ENCODE data around the gene CTNNBL1. TPM values are rescaled to one million over a fixed set of nuclear protein-coding genes. Genes with fewer than 3 reads are reported as not detected.

CTNNBL1 gene
- total RNA-seq, 1 donor from 2014 or later: 80.0 TPM

DNA sequence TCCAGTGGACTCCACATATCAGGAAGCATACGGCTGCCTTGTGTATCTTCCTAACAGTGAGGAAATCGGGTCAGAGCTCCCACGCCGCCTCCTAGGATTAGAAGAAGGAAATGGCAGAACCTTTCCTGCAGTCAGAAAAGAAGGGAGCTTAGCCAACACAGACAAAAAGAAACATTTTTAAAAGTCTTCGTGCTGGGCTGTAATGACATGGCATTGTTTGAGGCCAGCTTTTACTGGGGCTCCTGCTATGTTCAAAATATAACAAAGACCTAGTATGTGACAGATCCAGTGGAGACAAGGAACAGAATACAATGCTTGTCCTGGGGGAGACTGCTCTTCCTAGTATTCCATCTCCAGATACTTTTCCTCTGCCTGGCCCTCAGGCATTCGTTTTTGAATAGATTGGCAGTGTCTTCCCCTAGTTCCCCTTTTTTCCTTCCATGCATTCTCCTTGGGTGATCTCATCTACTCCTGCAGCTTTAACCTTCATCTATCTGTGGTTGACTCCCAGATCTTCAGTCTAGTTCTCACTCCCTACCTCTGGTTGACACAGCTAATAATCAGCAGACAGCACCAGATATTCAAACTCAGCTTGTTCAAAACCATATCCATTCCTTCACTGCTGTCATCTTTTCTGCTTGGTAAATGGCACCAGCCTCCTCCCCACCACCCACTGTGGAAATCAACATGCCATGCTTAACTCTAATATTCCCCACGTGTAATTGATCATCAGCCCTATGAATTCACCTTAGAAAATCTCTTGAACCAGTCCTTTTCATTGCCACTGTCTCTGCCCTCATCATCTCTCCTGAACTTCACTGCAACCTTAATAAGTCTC is 114.6 kb downstream of the CTNNBL1 start:
- intact Hi-C loops (cut with micrococcal nuclease): no loop called here

GRCh38 chr20:37810027-37810426 is 116.2 kb downstream of the CTNNBL1 start:
- intact Hi-C loops (cut with micrococcal nuclease): no loop called here

DNA sequence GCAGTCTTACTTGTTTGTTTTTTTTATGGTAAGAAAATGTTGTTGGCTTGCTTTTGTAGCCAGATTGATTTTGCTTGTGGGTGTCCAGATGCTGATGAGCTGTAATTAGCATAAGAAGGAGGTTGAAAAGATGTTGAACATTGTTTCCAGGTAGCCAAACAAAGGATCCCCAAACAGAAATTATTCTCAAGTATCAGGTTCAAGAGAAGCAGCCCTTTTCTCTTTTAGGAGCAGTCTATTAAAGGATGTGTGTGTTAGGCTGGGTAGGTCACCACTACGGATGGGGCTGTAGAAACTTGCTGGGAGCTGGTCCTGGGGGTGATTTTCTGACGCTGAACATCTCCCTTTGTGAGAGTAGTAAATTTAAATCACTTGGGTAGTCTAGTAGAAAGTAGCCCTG is 122.2 kb downstream of the CTNNBL1 start:
- intact Hi-C loops (cut with micrococcal nuclease): no loop called here

DNA sequence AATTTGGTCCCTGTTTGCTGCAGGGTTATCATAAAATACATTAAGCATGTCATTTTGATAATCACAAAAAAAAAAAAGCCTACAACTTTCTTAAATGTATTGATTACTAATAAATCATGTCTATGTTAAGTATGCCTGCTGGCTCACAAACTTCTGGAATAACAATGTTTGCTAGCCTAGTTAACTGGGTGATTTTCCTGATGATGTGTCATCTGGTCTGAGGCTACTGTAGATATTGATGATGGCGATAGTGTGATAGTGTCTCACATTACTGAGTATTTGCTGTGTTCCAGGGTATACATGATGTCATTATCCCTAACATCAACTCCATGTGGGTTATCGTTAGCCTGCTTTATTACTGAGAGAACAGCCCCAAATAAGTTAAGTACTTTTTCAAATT is 122.9 kb downstream of the CTNNBL1 start:
- intact Hi-C loops (cut with micrococcal nuclease): no loop called here

GRCh38 chr20:37821696-37822095 is 127.9 kb downstream of the CTNNBL1 start:
- intact Hi-C loops (cut with micrococcal nuclease): no loop called here

GRCh38 chr20:37822141-37822601 is 128.3 kb downstream of the CTNNBL1 start:
- intact Hi-C loops (cut with micrococcal nuclease): no loop called here

- intact Hi-C loops (cut with micrococcal nuclease): no loop called here
Measured at GRCh38 chr20:37823296-37823980, 129.6 kb downstream of the CTNNBL1 start.

DNA sequence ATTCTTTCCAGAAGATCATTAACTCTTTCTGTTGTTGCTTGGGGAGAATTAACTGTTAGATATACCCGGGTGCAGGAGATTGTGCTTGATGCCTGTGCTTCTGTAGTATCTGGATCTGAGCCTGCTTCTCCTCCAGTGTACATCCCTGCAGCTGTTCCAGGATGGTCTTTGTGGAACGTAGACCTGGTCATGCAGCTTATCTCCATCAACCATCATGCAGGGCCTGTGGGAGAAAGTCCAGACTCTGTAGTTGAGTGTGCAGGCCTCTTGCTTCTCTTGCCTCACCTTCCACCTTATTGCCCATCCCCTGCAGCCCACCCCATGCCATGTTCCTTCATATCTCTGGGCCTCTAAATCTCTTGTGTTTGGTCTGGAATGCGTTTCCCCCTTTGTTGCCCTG is 133.8 kb downstream of the CTNNBL1 start:
- intact Hi-C loops (cut with micrococcal nuclease): no loop called here

- intact Hi-C loops (cut with micrococcal nuclease): no loop called here
Measured at GRCh38 chr20:37828684-37829083, 134.9 kb downstream of the CTNNBL1 start.

- intact Hi-C loops (cut with micrococcal nuclease): no loop called here
Measured at GRCh38 chr20:37829128-37829527, 135.3 kb downstream of the CTNNBL1 start.

DNA sequence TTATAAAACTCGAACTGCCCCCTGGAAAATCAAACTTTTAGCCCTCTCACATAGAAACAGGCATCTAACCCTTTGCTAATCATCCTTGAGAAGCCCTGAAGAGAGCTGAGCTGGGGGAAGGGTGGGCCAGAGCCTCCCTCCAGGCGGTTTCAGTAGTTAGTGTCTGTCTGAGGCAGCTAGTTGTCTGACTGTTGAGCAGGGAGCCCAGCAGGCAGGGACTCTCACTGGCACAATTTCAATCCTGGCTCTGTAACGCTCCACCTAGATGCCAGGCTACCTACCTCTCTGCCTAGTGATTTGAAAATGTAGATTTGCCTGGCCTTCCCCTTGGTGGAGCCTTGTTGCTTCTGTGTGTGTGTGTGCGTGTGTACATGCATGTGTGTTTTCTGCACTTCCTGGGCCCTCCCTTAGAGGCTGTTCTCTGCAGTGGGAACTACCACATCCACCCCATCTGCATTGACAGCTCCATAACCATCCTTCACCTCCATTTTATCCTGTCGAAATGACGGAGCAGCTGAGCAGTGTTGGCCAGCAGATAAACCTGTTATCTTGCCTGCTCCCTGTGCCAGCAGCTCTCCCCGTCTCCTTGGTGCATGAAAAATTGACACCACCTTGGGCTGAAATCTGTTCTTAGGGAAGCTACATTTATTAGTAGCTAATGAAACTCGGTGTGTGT is 139.5 kb downstream of the CTNNBL1 start:
- intact Hi-C loops (cut with micrococcal nuclease): no loop called here

DNA sequence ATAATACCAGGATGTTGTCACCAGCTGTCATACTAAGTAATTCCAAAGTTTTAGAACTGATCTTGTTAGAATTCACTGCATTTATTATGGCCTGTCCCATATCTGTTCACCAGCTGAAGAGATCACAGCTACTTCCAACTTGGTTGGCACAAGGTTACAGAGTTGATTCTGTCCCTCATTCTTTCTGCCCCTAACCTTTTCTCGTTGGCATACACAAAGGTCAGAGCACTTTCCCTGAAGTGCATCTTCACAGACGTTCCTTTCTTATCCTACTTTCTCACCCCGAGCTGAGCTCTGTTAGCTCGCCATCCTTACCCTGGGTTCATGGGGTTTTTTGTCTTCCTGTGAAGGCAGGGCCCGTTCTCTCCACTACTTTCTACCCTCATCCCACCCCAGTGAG is 143.1 kb downstream of the CTNNBL1 start:
- intact Hi-C loops (cut with micrococcal nuclease): no loop called here

DNA sequence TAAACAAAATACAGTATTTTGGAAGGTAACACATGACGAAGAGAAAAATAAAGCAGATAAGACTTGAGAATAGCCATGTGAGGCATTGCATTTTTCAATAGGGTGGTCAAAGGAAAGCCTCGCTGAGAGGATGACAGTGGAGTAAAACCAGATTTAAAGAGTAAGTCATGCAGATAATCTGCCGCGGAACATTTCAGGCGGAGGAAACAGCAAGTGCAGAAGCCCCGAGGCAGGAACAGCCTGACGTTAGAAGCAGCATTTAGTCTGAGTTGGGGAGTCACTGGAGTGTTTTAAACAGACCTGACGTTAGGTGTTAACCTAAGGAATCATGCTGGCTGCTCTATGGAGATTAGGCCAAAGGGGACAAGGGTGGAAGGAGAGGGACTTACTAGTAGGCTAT is 144.1 kb downstream of the CTNNBL1 start:
- intact Hi-C loops (cut with micrococcal nuclease): no loop called here

- intact Hi-C loops (cut with micrococcal nuclease): no loop called here
Measured at GRCh38 chr20:37838769-37839431, 145.1 kb downstream of the CTNNBL1 start.

- intact Hi-C loops (cut with micrococcal nuclease): no loop called here
Measured at GRCh38 chr20:37839432-37839827, 145.6 kb downstream of the CTNNBL1 start.

DNA sequence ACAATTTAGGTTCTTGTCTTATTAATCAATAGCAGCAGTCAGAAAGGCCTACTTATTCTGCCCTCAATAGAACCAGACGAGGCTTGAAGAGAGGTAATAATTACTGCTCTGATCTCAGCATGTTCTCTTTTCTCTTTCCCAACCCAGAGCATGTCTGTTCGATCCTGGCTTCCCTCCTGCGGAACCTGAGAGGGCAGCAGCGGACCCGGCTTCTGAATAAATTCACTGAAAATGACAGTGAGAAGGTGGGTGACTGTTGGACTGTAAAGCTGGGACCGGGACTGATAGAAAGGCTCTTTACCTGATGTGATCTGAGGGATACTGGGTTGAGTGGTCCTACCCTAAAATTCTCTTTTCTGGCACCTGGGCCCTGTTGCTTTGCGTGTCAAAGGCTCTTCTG is 146.1 kb downstream of the CTNNBL1 start:
- intact Hi-C loops (cut with micrococcal nuclease): no loop called here

DNA sequence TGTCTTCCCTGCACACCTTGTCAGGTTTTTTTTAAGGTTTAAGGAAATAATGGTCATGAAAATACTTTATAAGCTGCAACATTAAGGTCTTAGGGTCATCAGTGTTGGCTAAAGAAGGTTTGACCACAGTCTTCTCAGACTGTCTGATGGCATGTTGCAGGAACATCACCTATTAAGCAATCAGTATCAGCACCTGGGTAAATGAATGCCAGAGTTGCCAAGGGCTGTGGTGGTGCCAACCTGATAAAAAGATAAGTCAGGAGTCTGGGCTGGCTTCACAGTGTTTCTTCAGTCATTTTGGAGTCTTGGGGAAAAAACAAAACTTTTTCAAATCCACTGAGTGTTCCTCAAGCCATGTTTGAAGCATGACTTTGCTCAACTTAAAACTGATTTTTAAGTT is 147.6 kb downstream of the CTNNBL1 start:
- intact Hi-C loops (cut with micrococcal nuclease): no loop called here

DNA sequence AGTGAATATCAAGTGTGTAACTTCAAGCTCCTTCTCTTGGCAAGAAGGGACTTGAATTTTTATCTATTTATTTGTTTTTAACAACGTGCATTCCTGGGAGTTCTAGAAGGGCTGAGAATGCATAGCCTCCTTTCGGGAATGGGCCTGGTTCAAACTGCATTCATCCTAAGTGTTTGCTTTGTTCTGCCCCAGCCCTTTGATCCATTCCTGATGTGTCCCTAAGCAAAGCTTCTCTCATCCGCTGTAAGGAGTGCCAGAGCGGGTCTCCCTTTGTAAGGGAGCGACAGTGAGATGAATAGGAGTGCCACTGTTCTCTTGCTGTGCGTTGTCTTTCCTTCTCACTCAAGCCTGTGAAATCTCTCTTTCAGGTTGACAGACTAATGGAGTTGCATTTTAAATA is 148.1 kb downstream of the CTNNBL1 start:
- intact Hi-C loops (cut with micrococcal nuclease): no loop called here

GRCh38 chr20:37845241-37845681 is 151.4 kb downstream of the CTNNBL1 start:
- intact Hi-C loops (cut with micrococcal nuclease): no loop called here

- intact Hi-C loops (cut with micrococcal nuclease): no loop called here
Measured at GRCh38 chr20:37845878-37846277, 152.0 kb downstream of the CTNNBL1 start.

DNA sequence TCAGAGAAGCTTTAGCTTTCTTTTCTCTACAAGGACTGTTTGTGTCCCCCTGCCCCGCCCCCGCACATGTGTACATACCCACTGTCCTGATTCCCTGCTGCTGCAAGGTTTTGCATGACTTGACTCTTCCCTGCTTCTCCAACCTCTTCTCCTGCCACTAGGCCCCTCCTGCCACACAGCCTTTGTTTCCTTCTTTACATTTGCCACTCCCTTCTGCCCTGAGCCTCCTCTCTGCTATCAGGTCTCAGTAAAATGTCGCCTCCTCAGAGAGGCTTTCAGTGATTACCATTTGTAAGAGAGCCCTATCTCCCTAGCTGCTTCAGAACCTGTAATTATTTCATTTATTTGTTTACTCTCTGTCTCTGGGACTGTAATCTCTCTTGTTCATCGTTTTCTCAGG is 152.7 kb downstream of the CTNNBL1 start:
- intact Hi-C loops (cut with micrococcal nuclease): no loop called here

DNA sequence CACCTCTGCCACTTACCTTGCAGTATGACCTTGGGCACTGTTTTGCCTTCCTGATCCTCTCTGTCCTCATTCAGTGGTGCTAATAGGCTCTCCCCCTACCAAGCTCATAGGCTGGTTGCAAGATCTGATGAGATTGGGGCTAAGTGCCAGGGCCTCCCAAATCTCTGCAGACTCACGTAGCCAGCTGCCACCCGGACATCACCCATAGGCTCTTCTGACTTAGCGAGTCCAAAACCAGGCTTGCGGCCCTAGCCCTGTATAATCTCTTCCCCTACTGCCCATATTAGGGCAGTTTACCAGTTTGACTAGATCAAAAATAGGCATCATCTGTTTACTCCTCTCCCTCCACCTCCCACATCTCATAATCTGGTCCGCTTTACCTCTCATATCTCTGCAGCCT is 154.9 kb downstream of the CTNNBL1 start:
- intact Hi-C loops (cut with micrococcal nuclease): no loop called here

Data from T-helper 1 cell treated with Interleukin-12 subunit alpha and Interleukin-12 subunit beta and Interleukin-4 antibody, amounts not matched to agents 30 ng/mL and 1 ng/mL, for 36 hours (primary cell).